K562 (cell line): ENCODE results near the gene TFF3. TPM values are rescaled to one million over a fixed set of nuclear protein-coding genes. Genes with fewer than 3 reads are reported as not detected.

Experiments used
- ATAC-seq: fragments of 200-7000 bp; cut with Tn5 transposase; 3 replicates; pipeline ENCODE4 v1.9.1; 2020; ENCODE audit warnings: moderate library complexity
- BruUV-seq: library from RNA; stranded (reverse); fragments of 400-500 nt; replicated peaks from 2 replicates; lab custom pipeline; 2021; lab: Mats Ljungman, UMichigan
- CTCF ChIA-PET: fragments of 300-600 bp; formaldehyde crosslinking; extraction: SDS; loops from one replicate; lab custom pipeline; 2021; ENCODE audit warnings: low intra/inter-chr PET ratio; lab: Yijun Ruan, JAX
- POLR2A ChIA-PET: fragments of 300-600, 350-650 bp; sonication (Branson Sonifier 250); formaldehyde crosslinking; extraction: SDS; loops from one replicate; lab custom pipeline; 2021; ENCODE audit warnings: antibody characterized with exemption, inconsistent platforms; lab: Yijun Ruan, JAX
- DNase-seq, 4 experiments: peaks; one replicate each; pipeline versions ENCODE4 v3.0.0 to v3.0.0-alpha.2; 2011 to 2018; ENCODE audit warnings: low spot score in 3 of 4, mixed read lengths in 3 of 4; ENCODE audit errors: extremely low read depth in 1 of 4
- FAIRE-seq: peaks from 2 replicates; lab custom pipeline; 2011; peaks lifted over from hg19 to GRCh38; lab: Jason Lieb, UNC
- H2AFZ ChIP-seq: 2 replicates; pipeline ENCODE4 v1.6.0; 2011; ENCODE audit warnings: low read depth, low read length, control low read depth, inconsistent platforms
- H3K27ac ChIP-seq: fragments of 200-600 bp; 3 replicates; pipeline ENCODE4 v1.8.0; 2011; ENCODE audit warnings: low read depth, mild to moderate bottlenecking, control low read depth, inconsistent platforms, low read length, moderate library complexity, mixed read lengths; ENCODE audit errors: extremely low read depth
- H3K27me3 ChIP-seq, 2 experiments: fragments of 300-600 bp in 1 of 2; 2 replicates in 1 of 2; 3 replicates in 1 of 2; pipeline versions ENCODE4 v1.6.0 to v1.8.0; 2011; ENCODE audit warnings: inconsistent platforms in 2 of 2, low read length in 2 of 2, mild to moderate bottlenecking in 1 of 2, mixed read lengths in 1 of 2, moderate library complexity in 1 of 2; ENCODE audit not compliant: control insufficient read depth in 2 of 2, insufficient read depth in 2 of 2
- H3K36me3 ChIP-seq: fragments of 300-600 bp; 3 replicates; pipeline ENCODE4 v1.8.0; 2011; ENCODE audit warnings: mild to moderate bottlenecking, low read length, inconsistent platforms; ENCODE audit not compliant: control insufficient read depth, insufficient read depth
- H3K4me1 ChIP-seq, 2 experiments: fragments of 200-600 bp in 1 of 2; replicated peaks in 1 of 2; 2 replicates in 1 of 2; 3 replicates in 1 of 2; pipeline versions ENCODE4 v1.5.1 to v1.8.0; 2011; ENCODE audit warnings: inconsistent platforms in 2 of 2, low read length in 2 of 2, mild to moderate bottlenecking in 1 of 2, mixed read lengths in 1 of 2, moderate library complexity in 1 of 2; ENCODE audit not compliant: control insufficient read depth in 2 of 2, insufficient read depth in 2 of 2
- H3K4me2 ChIP-seq: 2 replicates; pipeline ENCODE4 v1.6.1; 2011; ENCODE audit warnings: low read length, control low read depth, inconsistent platforms, mixed read lengths; ENCODE audit not compliant: insufficient read depth
- H3K4me3 ChIP-seq: fragments of 200-600 bp; sonication (generic), shearing (Covaris generic); 2 replicates; pipeline ENCODE4 v1.5.1; 2016; ENCODE audit warnings: control low read depth, inconsistent platforms
- H3K79me2 ChIP-seq: fragments of 200-600 bp; 3 replicates; pipeline ENCODE4 v1.8.0; 2011; ENCODE audit warnings: low read length, inconsistent platforms; ENCODE audit not compliant: control insufficient read depth, insufficient read depth
- H3K9ac ChIP-seq, 2 experiments: 2 replicates each; pipeline versions ENCODE4 v1.6.0 to v1.6.1; 2011; ENCODE audit warnings: low read depth in 2 of 2, low read length in 2 of 2, control low read depth in 1 of 2, inconsistent platforms in 1 of 2, mild to moderate bottlenecking in 1 of 2, mixed read lengths in 1 of 2; ENCODE audit not compliant: insufficient read depth in 1 of 2
- H3K9me1 ChIP-seq: one replicate; pipeline ENCODE4 v1.6.0; 2011; ENCODE audit warnings: inconsistent platforms, mild to moderate bottlenecking, low read length, moderate library complexity; ENCODE audit not compliant: control insufficient read depth, insufficient read depth
- H3K9me3 ChIP-seq: replicated peaks from 2 replicates; pipeline ENCODE4 v1.5.1; 2011; ENCODE audit warnings: low read depth, low read length, inconsistent platforms; ENCODE audit not compliant: control insufficient read depth, insufficient read depth
- H4K20me1 ChIP-seq: replicated peaks from 2 replicates; pipeline ENCODE4 v1.6.1; 2011; ENCODE audit warnings: low read length, inconsistent platforms, mixed read lengths; ENCODE audit not compliant: control insufficient read depth, insufficient read depth
- KAT8 ChIP-seq: fragments of 450-650 bp; IDR thresholded peaks from 2 replicates; pipeline ENCODE4 v1.6.1; 2016; ENCODE audit warnings: low read depth, mild to moderate bottlenecking
- MEIS2 ChIP-seq: fragments of 450-650 bp; IDR thresholded peaks from 2 replicates; pipeline ENCODE4 v1.6.1; 2014; ENCODE audit warnings: mild to moderate bottlenecking; ENCODE audit not compliant: partially characterized antibody
- NR1H2 ChIP-seq: sonication (generic); formaldehyde crosslinking; IDR thresholded peaks from 2 replicates; pipeline ENCODE4 v1.4.0; 2020; ENCODE audit warnings: mild to moderate bottlenecking, missing genetic modification reagents
- STAT5A ChIP-seq: IDR thresholded peaks from 2 replicates; pipeline ENCODE4 v1.6.1; 2012; ENCODE audit warnings: low read length, inconsistent platforms, borderline replicate concordance
- ZBTB8A ChIP-seq: fragments of 450-650 bp; IDR thresholded peaks from 2 replicates; pipeline ENCODE4 v1.6.1; 2018; ENCODE audit warnings: mild to moderate bottlenecking, moderate library complexity; ENCODE audit not compliant: partially characterized antibody
- ZC3H4 ChIP-seq: sonication (generic); formaldehyde crosslinking; IDR thresholded peaks from 2 replicates; pipeline ENCODE4 v1.9.0; 2021; ENCODE audit warnings: missing genetic modification reagents, borderline replicate concordance
- ZNF217 ChIP-seq: sonication (generic); formaldehyde crosslinking; IDR thresholded peaks from 2 replicates; pipeline ENCODE4 v1.8.0; 2022; ENCODE audit warnings: mild to moderate bottlenecking, missing genetic modification reagents
- ZNF707 ChIP-seq: fragments of 250-450 bp; sonication (Bioruptor Pico); conservative IDR thresholded peaks from 2 replicates; pipeline ENCODE4 v1.8.0; 2022; ENCODE audit warnings: inconsistent platforms, mild to moderate bottlenecking, moderate library complexity
- ZNF717 ChIP-seq: fragments of 250-450 bp; sonication (Bioruptor Pico); IDR thresholded peaks from 2 replicates; pipeline ENCODE4 v1.5.0; 2021
- ZZZ3 ChIP-seq: fragments of 450-650 bp; IDR thresholded peaks from 2 replicates; pipeline ENCODE4 v1.6.1; 2016; ENCODE audit warnings: antibody characterized with exemption, mild to moderate bottlenecking, moderate library complexity
- WGBS: fragments of 100-300 bp; shearing (Covaris generic); methylation state at CpG from one replicate; pipeline ENCODE4 v1.1.6; 2016; ENCODE audit warnings: low coverage, mixed read lengths; ENCODE audit not compliant: insufficient coverage; ENCODE audit errors: missing lambda C conversion rate; 5-methylcytosine and 5-hydroxymethylcytosine counted together
- in situ Hi-C: fragments of 300-500 bp; cut with MboI; formaldehyde crosslinking; loops from 4 replicates; pipeline ENCODE4 v1.15.0; 2018; ENCODE audit warnings: inconsistent platforms, mixed read lengths
- intact Hi-C: fragments of 100-400 bp; cut with micrococcal nuclease; formaldehyde crosslinking; loops from 2 replicates; pipeline ENCODE4 v1.14.2; 2022
- polyA plus RNA-seq, 8 experiments: library from polyadenylated mRNA; depleted of rRNA in 4 of 8; stranded (reverse) in 5 of 8; unstranded in 3 of 8; fragments of >200 nt; fragmentation: Nextera tagmentation in 2 of 8; fragmentation: Illumina TruSeq in 1 of 8; extraction: Ambion mirVana in 2 of 8; extraction: Trizol in 1 of 8; gene quantifications; 2 replicates each; pipeline versions ENCODE4 v1.2.1 to v1.2.3, GENCODE V29; 2011 to 2014; ENCODE audit warnings: inconsistent platforms in 1 of 8, missing spikeins in 1 of 8
- total RNA-seq, 7 experiments: library from RNA; depleted of rRNA in 6 of 7; stranded (reverse); fragments of >200 nt in 6 of 7; fragmentation: Illumina TruSeq in 2 of 7; extraction: Trizol in 2 of 7; gene quantifications; 2 replicates each; pipeline versions ENCODE4 v1.2.1 to v1.2.3, GENCODE V29; 2011 to 2021; ENCODE audit warnings: low replicate concordance in 1 of 7
- TF ChIP-seq, protein P1 (sequence below): sonication (generic); formaldehyde crosslinking; IDR thresholded peaks from 2 replicates; pipeline ENCODE4 v1.8.0; 2023; ENCODE audit warnings: mild to moderate bottlenecking, missing genetic modification reagents
- TF ChIP-seq, protein P2 (sequence below): sonication (generic); formaldehyde crosslinking; IDR thresholded peaks from 2 replicates; pipeline ENCODE4 v1.8.0; 2022; ENCODE audit warnings: missing genetic modification reagents, mild to moderate bottlenecking, borderline replicate concordance
- TF ChIP-seq, protein P3 (sequence below), 2 experiments: fragments of 450-650 bp; IDR thresholded peaks; 2 replicates each; pipeline ENCODE4 v1.6.1; 2018; ENCODE audit warnings: mild to moderate bottlenecking in 2 of 2, low read depth in 1 of 2; ENCODE audit not compliant: partially characterized antibody in 2 of 2

Gene TFF3
- total and polyA plus RNA-seq, 9 of the 15 experiments (the other 6 are each of a cell fraction or from before 2014, with no cell fraction given): 0.78 TPM; not detected in 8

DNA sequence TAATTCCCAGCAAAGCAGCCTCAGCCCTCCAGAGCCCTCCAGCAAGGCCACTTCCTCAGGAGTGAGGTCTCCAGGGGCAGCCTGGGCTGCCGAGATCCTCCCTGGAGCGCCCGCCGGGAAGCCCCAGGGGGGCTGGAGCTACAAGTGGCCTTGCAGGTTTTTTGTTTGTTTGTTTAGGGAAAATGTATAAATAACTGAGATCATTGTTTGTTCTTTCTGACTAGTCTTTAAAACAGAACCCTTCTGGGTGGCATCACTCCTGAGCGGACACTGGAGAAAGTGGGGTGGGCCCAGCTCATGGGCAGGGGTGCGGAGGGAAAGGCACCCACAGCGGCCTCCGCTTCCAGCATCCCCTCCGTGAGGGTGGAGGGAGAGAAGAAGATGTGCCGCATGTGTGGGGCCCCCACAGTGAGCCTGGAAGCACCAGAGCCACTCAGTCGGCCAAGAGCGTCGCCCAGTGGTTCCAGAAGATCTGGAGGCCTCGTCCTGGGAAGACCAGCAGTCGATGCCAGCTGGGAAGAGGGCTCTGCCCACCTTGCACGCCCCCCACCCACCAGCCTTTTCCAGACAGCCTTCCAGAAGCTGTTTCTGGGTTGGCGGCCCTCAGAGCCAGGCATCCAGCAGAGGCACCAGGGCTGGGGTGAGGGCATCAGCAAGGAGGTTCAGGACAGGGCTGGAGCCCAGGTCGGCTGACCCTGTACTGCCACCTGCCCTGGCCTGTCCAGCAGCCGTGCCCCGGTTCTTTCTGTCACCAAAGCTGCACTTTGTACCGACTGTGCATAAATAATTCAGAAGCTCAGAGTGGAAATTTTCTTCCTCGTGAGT lies 34.6 kb downstream of the TFF3 start:
- Histone ChIP-seq H3K36me3 (no peaks in the 10 kb centered on the region), H2AFZ (no peak overlapping the region), H3K27ac (no peak overlapping the region), H3K9me3 (no peaks in the 10 kb centered on the region), H3K9me1 (peaks cover 6% of the 10 kb centered on the region), H3K79me2 (no peaks in the 10 kb centered on the region), H4K20me1 (peaks cover 20% of the 10 kb centered on the region; the same call in 1 of the 2 replicates), H3K9ac (no peak overlapping the region), H3K4me1 (no peaks in the 10 kb centered on the region), H3K4me3 (no peak overlapping the region), H3K27me3 (peaks cover 43 to 80% of the 10 kb centered on the region in 2 experiments), H3K4me2 (no peak overlapping the region)
- POLR2A ChIA-PET: interaction anchor here (0.6 to 1.0 kb wide), 2 partner anchors 14 to 39 kb away, joined by 3 to 7 read pairs; no protein-coding TSS in a partner anchor
- FAIRE-seq (no peak), DNase-seq (no peak), ATAC-seq (no peak)
- in situ Hi-C loops: no loop called here
- 2% methylated on average over 22 of the region's 22 CpGs for WGBS
- intact Hi-C loops: no loop called here
- CTCF ChIA-PET: no interaction called here
- no TSS peak for BruUV-seq
- TF ChIP-seq ZNF217 (CRISPR knock-in tag) (no peak), ZNF707 (CRISPR knock-in tag) (no peak), ZNF717 (CRISPR knock-in tag) (no peak), ZC3H4 (CRISPR knock-in tag) (no peak), ZZZ3 (no peak), ZBTB8A (no peak), STAT5A (no peak), MEIS2 (no peak), NR1H2 (CRISPR knock-in tag) (no peak), KAT8 (no peak)
- TF ChIP-seq, protein P1, sequence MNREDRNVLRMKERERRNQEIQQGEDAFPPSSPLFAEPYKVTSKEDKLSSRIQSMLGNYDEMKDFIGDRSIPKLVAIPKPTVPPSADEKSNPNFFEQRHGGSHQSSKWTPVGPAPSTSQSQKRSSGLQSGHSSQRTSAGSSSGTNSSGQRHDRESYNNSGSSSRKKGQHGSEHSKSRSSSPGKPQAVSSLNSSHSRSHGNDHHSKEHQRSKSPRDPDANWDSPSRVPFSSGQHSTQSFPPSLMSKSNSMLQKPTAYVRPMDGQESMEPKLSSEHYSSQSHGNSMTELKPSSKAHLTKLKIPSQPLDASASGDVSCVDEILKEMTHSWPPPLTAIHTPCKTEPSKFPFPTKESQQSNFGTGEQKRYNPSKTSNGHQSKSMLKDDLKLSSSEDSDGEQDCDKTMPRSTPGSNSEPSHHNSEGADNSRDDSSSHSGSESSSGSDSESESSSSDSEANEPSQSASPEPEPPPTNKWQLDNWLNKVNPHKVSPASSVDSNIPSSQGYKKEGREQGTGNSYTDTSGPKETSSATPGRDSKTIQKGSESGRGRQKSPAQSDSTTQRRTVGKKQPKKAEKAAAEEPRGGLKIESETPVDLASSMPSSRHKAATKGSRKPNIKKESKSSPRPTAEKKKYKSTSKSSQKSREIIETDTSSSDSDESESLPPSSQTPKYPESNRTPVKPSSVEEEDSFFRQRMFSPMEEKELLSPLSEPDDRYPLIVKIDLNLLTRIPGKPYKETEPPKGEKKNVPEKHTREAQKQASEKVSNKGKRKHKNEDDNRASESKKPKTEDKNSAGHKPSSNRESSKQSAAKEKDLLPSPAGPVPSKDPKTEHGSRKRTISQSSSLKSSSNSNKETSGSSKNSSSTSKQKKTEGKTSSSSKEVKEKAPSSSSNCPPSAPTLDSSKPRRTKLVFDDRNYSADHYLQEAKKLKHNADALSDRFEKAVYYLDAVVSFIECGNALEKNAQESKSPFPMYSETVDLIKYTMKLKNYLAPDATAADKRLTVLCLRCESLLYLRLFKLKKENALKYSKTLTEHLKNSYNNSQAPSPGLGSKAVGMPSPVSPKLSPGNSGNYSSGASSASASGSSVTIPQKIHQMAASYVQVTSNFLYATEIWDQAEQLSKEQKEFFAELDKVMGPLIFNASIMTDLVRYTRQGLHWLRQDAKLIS (CRISPR knock-in tag): no peak
- TF ChIP-seq, protein P2, sequence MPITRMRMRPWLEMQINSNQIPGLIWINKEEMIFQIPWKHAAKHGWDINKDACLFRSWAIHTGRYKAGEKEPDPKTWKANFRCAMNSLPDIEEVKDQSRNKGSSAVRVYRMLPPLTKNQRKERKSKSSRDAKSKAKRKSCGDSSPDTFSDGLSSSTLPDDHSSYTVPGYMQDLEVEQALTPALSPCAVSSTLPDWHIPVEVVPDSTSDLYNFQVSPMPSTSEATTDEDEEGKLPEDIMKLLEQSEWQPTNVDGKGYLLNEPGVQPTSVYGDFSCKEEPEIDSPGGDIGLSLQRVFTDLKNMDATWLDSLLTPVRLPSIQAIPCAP (CRISPR knock-in tag): no peak
- TF ChIP-seq, protein P3, sequence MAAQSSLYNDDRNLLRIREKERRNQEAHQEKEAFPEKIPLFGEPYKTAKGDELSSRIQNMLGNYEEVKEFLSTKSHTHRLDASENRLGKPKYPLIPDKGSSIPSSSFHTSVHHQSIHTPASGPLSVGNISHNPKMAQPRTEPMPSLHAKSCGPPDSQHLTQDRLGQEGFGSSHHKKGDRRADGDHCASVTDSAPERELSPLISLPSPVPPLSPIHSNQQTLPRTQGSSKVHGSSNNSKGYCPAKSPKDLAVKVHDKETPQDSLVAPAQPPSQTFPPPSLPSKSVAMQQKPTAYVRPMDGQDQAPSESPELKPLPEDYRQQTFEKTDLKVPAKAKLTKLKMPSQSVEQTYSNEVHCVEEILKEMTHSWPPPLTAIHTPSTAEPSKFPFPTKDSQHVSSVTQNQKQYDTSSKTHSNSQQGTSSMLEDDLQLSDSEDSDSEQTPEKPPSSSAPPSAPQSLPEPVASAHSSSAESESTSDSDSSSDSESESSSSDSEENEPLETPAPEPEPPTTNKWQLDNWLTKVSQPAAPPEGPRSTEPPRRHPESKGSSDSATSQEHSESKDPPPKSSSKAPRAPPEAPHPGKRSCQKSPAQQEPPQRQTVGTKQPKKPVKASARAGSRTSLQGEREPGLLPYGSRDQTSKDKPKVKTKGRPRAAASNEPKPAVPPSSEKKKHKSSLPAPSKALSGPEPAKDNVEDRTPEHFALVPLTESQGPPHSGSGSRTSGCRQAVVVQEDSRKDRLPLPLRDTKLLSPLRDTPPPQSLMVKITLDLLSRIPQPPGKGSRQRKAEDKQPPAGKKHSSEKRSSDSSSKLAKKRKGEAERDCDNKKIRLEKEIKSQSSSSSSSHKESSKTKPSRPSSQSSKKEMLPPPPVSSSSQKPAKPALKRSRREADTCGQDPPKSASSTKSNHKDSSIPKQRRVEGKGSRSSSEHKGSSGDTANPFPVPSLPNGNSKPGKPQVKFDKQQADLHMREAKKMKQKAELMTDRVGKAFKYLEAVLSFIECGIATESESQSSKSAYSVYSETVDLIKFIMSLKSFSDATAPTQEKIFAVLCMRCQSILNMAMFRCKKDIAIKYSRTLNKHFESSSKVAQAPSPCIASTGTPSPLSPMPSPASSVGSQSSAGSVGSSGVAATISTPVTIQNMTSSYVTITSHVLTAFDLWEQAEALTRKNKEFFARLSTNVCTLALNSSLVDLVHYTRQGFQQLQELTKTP (IDR thresholded peaks at IDR 0.05; ENCODE audit: low read depth in 1 of 2, partially characterized antibody in 2 of 2): no peak
